Aorta (tissue), 5 donors: ENCODE measurements around the gene ZCCHC13. TPM values are rescaled to one million over a fixed set of nuclear protein-coding genes. Genes with fewer than 3 reads are reported as not detected.
"Not testable (repeated sequence)": the region's sequence is repeated elsewhere in the genome, so short reads cannot be mapped to it uniquely, and the experiment has no call there.

Experiments used
- ATAC-seq: fragments of 200-7000 bp; cut with Tn5 transposase; one replicate; pipeline ENCODE4 v1.9.1; 2022; ENCODE audit warnings: moderate library complexity; ENCODE audit not compliant: low FRiP score
- DNase-seq, 2 donors: peaks; one replicate each; pipeline ENCODE4 v3.0.0-alpha.2; 2020
- H3K27ac ChIP-seq, 2 donors: one replicate each; pipeline ENCODE4 v1.5.1; 2013; ENCODE audit warnings: low read length in 2 of 2, mild to moderate bottlenecking in 2 of 2, moderate library complexity in 2 of 2, control low read depth in 1 of 2, inconsistent platforms in 1 of 2, low read depth in 1 of 2
- H3K27me3 ChIP-seq, 2 donors: one replicate each; pipeline ENCODE4 v1.6.1; 2013; ENCODE audit warnings: control low read depth in 1 of 2, low read length in 1 of 2, mild to moderate bottlenecking in 1 of 2, moderate library complexity in 1 of 2; ENCODE audit not compliant: insufficient read depth in 2 of 2, control insufficient read depth in 1 of 2
- H3K36me3 ChIP-seq, 2 donors: one replicate each; pipeline ENCODE4 v1.6.1; 2013; ENCODE audit warnings: control low read depth in 1 of 2, low read length in 1 of 2, mild to moderate bottlenecking in 1 of 2; ENCODE audit not compliant: insufficient read depth in 2 of 2, control insufficient read depth in 1 of 2
- H3K4me1 ChIP-seq, 2 donors: one replicate each; pipeline ENCODE4 v1.6.1; 2013; ENCODE audit warnings: low read length in 2 of 2, control low read depth in 1 of 2, mild to moderate bottlenecking in 1 of 2, moderate library complexity in 1 of 2; ENCODE audit not compliant: insufficient read depth in 2 of 2, control insufficient read depth in 1 of 2
- H3K4me3 ChIP-seq, 2 donors: one replicate each; pipeline ENCODE4 v1.5.1; 2013; ENCODE audit warnings: low read length in 2 of 2, control low read depth in 1 of 2, mild to moderate bottlenecking in 1 of 2
- H3K9me3 ChIP-seq: one replicate; pipeline ENCODE4 v1.6.1; 2013; ENCODE audit warnings: mild to moderate bottlenecking, low read length; ENCODE audit not compliant: control insufficient read depth
- WGBS, 2 donors: extraction: QIAGEN DNeasy Blood & Tissue Kit; methylation state at CpG; one replicate each; pipeline ENCODE4 v1.1.7; 2013; 5-methylcytosine and 5-hydroxymethylcytosine counted together
- intact Hi-C, 2 donors: fragments of 100-400 bp; cut with DNase I; formaldehyde crosslinking; loops; one replicate each; pipeline versions ENCODE4 v1.14.2 to v1.15.0; 2022
- polyA plus RNA-seq, 2 donors: library from polyadenylated mRNA; stranded (reverse); fragments of 200-250 nt; gene quantifications; one replicate each; pipeline ENCODE4 v1.2.3, GENCODE V29; 2013
- total RNA-seq, 2 donors: library from RNA; stranded (reverse); fragmentation: NEBNext Ultra II Directional; extraction: Animal tissue kit (Norgen Biotek cat#: 25700); gene quantifications; one replicate each; pipeline ENCODE4 v1.2.1, GENCODE V29; 2021
- donor health status: healthy with polysubstance abuse.
- donor health status: Bipolar disorder and iron deficiency.
- donor health status: DM: no; HTN: no; CAD: no.
- donor health status: DM: no; HTN: no; CAD: no.
- donor health status: DM: yes; HTN: yes; CAD: no.

Gene ZCCHC13
- total and polyA plus RNA-seq, 4 donors, result not detected

GRCh38 chrX:74297766-74298165 is 6.2 kb upstream of the ZCCHC13 start:
- Histone ChIP-seq H3K27me3 (no peaks in the 10 kb centered on the region), H3K27ac (no peak overlapping the region), H3K36me3 (no peaks in the 10 kb centered on the region), H3K9me3 (no peaks in the 10 kb centered on the region), H3K4me1 (no peaks in the 10 kb centered on the region), H3K4me3 (no peak overlapping the region)
- WGBS, 2 donors, result 97% methylated on average over 4 of the region's 4 CpGs
- no peak for DNase-seq
- intact Hi-C loops, result loop anchor here in 1 of 2 donors (10.0 kb wide), 1 partner anchor 127 kb away; the partner anchor contains the start of gene SLC16A2
- ATAC-seq, result no peak

DNA sequence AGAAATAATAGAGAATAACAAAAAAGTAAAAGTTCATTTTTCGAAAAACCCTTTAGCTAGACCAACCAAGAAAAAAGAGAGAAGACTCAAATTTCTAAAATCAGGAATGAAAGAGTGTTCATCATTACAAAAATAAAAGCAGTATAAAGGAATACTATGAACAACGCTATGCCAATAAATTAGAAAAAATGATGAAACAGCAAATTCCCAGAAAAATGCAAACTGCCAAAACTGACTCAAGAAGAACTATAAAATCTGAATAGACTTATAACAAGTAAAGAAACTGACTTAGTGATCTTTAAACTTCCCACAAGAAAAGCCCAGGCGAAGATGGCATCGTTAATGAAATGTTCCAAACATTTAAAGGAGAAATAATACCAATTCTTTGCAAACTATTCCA is 3.1 kb upstream of the ZCCHC13 start:
- no peak for DNase-seq
- WGBS, 2 donors, result 65 to 84% methylated on average over 4 of the region's 4 CpGs
- H3K27me3 ChIP-seq, result no peaks in the 10 kb centered on the region
- no peak for ATAC-seq
- H3K4me1 ChIP-seq, result no peaks in the 10 kb centered on the region
- intact Hi-C loops, result no loop called here
- H3K27ac ChIP-seq, result no peak overlapping the region
- no peak overlapping the region for H3K4me3 ChIP-seq
- no peaks in the 10 kb centered on the region for H3K9me3 ChIP-seq
- no peaks in the 10 kb centered on the region for H3K36me3 ChIP-seq

- Histone ChIP-seq H3K27ac (no peak overlapping the region), H3K4me1 (no peaks in the 10 kb centered on the region), H3K9me3 (no peaks in the 10 kb centered on the region), H3K36me3 (no peaks in the 10 kb centered on the region), H3K4me3 (no peak overlapping the region), H3K27me3 (no peaks in the 10 kb centered on the region)
- DNase-seq (no peak), ATAC-seq (no peak)
- intact Hi-C loops, result no loop called here
- WGBS, 2 donors, result 82 to 90% methylated on average over 4 of the region's 4 CpGs
Measured at GRCh38 chrX:74318672-74319071, 14.7 kb downstream of the ZCCHC13 start.

DNA sequence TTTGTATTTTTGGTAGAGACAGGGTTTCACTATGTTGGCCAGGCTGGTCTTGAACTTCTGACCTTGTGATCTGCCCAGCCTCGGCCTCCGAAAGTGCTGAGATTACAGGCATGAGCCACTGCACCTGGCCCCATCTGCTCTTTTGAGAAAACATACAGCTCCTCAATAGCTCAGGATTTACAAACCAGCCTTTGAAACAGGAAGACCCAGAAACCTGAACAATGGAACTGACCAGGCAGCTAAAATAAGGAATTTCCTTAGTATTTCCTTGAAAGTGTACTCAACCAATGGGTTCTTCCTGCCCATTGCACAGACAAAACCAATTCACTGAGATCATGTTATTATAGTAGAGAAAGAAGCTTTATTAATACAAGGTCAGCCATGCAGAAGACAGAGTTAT is 15.3 kb downstream of the ZCCHC13 start:
- not testable (repeated sequence) for ATAC-seq

DNA sequence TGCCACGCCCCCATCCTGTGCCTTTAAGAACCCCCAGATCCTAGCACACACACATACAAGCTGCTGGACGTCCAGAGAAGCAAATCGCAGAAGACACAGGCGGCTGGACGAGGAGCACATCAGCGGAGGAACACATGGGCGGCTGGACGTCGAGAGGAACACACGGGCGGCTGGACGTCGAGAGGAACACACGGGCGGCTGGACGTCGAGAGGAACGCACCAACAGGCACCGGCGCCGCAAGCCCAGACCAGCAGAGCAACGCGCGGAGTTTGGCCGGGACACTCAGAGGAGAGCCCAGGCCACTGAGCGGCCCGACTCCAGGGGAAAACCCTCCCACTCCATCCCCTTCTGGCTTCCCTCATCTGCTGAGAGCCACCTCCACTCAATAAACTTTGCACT is 17.2 kb downstream of the ZCCHC13 start:
- Histone ChIP-seq H3K36me3 (no peaks in the 10 kb centered on the region), H3K9me3 (no peaks in the 10 kb centered on the region), H3K27me3 (no peaks in the 10 kb centered on the region), H3K4me3 (no peak overlapping the region), H3K4me1 (no peaks in the 10 kb centered on the region), H3K27ac (no peak overlapping the region)
- no peak for DNase-seq
- intact Hi-C loops, result no loop called here
- no peak for ATAC-seq
- WGBS, 2 donors, result 86 to 93% methylated on average over 25 to 27 of the region's 27 CpGs

More for the DNA sequence above, 15.3 kb downstream of the ZCCHC13 start:
- H3K36me3 ChIP-seq, H3K27ac ChIP-seq, H3K4me1 ChIP-seq, DNase-seq, intact Hi-C loops, H3K9me3 ChIP-seq, H3K27me3 ChIP-seq, H3K4me3 ChIP-seq: not testable (repeated sequence)
- whole genome bisulfite sequencing, 2 donors, result 86 to 97% methylated on average over 2 of the region's 2 CpGs

- Histone ChIP-seq H3K4me3 (no peak overlapping the region), H3K27ac (no peak overlapping the region), H3K9me3 (no peaks in the 10 kb centered on the region), H3K27me3 (no peaks in the 10 kb centered on the region), H3K36me3 (no peaks in the 10 kb centered on the region), H3K4me1 (no peaks in the 10 kb centered on the region)
- DNase-seq, result no peak
- intact Hi-C loops, result no loop called here
- ATAC-seq, result no peak
- WGBS, 2 donors, result 66 to 84% methylated on average over 5 of the region's 5 CpGs
Measured at GRCh38 chrX:74324131-74324530, 20.2 kb downstream of the ZCCHC13 start.

GRCh38 chrX:74325130-74326059 is 21.4 kb downstream of the ZCCHC13 start:
- no peak for ATAC-seq
- H3K4me1 ChIP-seq, result no peaks in the 10 kb centered on the region
- H3K36me3 ChIP-seq, result no peaks in the 10 kb centered on the region
- intact Hi-C loops, result no loop called here
- WGBS, 2 donors, result 20 to 23% methylated on average over 5 to 9 of the region's 9 CpGs
- H3K4me3 ChIP-seq, result no peak overlapping the region
- no peak overlapping the region for H3K27ac ChIP-seq
- H3K27me3 ChIP-seq, result no peaks in the 10 kb centered on the region
- H3K9me3 ChIP-seq, result no peaks in the 10 kb centered on the region
- no peak for DNase-seq

DNA sequence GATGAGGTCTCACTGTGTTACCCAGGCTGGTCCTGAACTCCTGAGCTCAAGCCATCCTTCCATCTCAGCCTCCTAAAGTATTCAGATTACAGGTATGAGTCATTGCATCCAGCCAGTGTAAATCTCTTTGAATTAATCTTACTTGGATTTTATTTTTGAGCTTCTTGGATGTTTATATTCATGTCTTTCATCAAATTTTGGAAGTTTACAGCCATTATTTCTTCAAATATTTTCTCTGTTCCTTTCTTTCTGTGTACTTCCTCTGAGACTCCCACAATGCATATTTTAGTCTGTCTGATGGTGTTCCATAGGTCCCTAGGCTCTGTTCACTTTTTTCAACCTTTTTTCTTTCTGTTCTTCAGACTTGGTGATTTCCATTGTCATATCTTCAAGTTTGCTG is 34.9 kb downstream of the ZCCHC13 start:
- ATAC-seq, result no peak
- no peak for DNase-seq
- H3K4me3 ChIP-seq, result no peak overlapping the region
- no peaks in the 10 kb centered on the region for H3K27me3 ChIP-seq
- intact Hi-C loops, result no loop called here
- no peaks in the 10 kb centered on the region for H3K9me3 ChIP-seq
- no peaks in the 10 kb centered on the region for H3K4me1 ChIP-seq
- no peak overlapping the region for H3K27ac ChIP-seq
- H3K36me3 ChIP-seq, result no peaks in the 10 kb centered on the region

DNA sequence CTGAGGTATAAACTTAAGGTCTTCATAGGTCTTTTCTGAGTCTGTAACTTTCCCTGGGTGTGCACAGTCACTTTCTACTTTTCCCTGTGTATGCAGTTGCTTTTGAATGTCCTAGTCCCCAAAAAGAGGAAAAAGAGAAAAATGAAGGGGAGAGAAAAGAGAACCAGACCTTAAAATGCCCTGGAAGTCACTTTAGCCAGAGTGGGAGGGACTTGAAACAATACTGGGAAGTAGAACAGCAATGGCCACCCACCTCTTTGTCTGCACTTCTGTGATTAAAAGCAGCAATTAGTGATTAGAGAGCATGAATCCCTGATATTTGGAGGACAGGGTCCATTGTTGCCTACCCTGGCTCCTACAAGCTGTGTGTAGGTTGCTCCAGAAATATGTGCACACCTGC is 36.1 kb downstream of the ZCCHC13 start:
- H3K36me3 ChIP-seq, result no peaks in the 10 kb centered on the region
- H3K4me3 ChIP-seq, result no peak overlapping the region
- no peaks in the 10 kb centered on the region for H3K4me1 ChIP-seq
- H3K9me3 ChIP-seq, result no peaks in the 10 kb centered on the region
- no peak overlapping the region for H3K27ac ChIP-seq
- H3K27me3 ChIP-seq, result no peaks in the 10 kb centered on the region
- intact Hi-C loops, result loop anchor here (10.0 kb wide), 2 partner anchors 205 to 485 kb away; partner anchors contain the start of gene XIST (in 1 of the 2)
- ATAC-seq, result no peak
- no peak for DNase-seq
